Measurements from ENCODE around the gene C4B.

C4B gene

DNA sequence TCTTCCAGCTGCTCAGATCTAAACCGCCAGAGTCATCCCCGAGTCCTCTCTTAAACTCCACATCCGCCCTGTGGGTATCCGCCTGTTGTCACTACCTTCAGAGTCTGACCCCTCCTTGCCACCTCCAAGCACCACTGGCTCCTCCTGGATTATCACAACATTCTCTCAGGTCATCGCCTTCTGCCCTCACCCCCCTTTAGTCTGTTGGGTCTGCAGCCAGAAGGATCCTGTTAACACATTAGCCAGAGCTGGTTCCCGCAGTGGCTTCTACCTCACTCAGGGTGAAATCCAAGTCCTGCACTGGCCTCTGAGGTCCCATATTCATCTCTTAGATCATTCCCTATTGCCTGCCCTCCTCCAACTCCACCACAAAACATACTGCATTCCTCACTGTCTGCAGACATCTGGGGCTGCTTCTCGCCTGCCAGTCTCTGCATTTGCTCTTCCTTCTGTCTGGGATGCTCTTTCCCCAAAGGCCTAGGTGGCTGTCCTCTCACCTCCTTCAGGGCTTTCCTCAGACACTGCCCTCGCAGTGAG, 60.5 kb downstream of the C4B start:
- DNase-seq (ENCODE audit: extremely low spot score, insufficient read length, low read depth), result no peak
- no peak for FAIRE-seq

DNA sequence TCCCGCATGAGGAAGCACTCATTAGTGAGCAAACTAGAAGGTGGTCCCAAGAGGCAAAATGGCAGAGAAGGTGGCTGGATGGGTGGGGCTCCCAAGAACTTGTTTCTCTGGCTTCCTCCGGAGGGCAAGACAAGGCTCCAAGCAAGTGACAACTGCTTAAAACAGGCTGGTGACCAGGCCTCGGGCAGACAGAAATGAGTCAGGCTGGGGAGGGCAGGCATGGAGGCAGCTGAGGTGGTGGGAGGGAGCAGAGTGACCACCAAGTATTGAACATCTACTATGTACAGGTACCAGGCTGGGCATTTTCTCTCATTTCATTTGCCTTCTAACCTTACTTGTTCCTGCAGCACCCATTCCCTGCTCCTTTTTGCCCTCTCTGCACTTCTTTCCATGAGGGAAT, 61.2 kb downstream of the C4B start:
- DNase-seq (ENCODE audit: extremely low spot score, insufficient read length, low read depth) (no peak), FAIRE-seq (no peak)

DNA sequence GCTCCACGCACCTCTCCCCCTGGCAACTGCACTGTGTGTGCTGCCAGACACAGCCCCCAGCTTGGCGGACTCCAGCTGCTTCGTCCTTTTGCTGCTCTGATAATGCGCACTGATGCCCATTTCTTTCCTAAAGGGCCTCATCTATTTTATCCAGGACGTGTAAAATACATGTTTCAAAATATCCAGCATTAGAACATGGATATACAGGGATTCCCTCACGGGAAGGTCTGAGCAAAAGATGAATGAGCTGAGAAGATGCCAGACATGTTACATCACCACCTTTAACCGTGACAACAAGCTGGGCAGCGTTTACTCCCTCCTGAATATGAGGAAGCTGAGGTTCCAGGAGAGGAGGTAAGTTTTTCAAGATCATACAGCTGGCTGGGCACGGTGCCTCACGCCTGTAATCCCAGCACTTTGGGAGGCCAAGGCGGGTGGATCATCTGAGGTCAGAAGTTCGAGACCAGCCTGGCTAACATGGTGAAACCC, 61.8 kb downstream of the C4B start:
- FAIRE-seq (no peak), DNase-seq (ENCODE audit: extremely low spot score, insufficient read length, low read depth) (no peak)

DNA sequence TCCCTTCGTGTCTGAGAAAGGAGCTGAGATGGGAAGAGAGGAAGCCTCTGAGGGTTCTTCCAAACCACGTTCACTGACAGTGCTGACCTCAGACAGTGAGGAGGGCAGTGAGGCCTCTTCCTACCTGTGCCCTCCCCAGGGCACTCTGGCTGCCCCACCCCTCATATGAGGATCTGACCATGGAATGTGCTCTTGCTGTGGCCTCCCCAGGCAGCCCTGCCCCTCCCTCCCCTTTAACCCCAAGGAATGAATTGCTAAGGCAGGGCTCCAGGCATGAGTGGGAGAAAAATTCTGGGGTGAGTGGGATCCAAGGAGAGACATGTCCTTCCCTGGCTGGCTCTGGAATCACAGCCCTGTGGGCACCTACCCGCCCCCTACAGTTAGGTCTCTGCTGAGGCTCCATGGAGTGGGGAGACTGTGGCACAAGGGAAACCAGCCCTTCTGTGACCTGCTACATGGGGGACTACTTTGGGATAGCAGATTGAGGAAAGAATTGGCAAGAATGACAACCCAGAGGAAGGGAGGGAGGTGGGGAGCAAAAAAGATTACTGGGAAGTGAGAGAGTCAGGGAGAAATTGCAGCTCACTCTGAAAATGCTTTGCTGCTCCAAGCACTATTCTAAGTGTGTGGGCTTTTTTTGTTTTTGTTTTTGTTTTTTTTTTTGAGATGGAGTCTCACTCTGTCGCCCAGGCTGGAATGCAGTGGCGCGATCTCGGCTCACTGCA, 65.1 kb downstream of the C4B start:
- FAIRE-seq (no peak), DNase-seq (ENCODE audit: extremely low spot score, insufficient read length, low read depth) (no peak)

DNA sequence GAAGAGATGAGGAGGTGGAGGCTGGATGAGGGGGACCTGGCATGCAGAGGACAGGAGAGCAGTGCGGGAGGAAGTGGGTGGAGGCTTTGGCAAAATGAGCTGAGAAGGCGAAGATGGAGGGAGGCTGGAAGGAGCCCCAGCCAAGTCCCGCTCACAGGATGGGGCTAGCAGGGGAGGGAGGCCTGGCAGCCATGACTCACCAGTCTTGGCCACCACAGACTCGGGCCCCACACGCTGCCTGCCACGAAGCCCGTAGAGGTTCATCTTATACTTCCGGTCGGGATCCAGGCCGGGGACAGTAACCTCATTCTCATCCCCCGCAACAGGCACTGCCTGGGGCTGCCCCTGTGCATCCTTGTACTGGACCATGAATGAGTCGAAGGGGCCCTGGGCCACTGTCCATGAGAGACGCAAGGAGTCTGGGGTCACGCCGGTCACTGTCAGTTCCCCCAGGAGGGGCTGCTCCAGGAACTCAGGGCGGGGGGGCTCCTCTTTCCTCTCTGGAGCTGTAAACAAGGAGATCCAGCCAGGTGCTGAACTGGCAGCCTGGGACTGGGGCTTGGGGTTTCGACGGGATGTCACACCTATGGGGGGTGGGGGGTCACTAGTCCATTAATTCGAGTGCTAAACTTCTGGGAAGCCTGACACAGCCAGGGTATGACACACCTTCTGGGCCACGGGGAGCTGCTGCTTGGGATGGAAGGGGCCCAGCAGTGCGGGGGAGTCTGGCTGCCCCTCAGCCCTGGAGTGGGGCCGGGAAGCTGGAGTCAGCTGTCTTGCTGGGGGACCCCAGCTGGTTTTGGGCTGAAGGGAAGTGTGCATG, 66.8 kb downstream of the C4B start:
- no peak for DNase-seq (ENCODE audit: extremely low spot score, insufficient read length, low read depth)
- FAIRE-seq, result no peak

DNA sequence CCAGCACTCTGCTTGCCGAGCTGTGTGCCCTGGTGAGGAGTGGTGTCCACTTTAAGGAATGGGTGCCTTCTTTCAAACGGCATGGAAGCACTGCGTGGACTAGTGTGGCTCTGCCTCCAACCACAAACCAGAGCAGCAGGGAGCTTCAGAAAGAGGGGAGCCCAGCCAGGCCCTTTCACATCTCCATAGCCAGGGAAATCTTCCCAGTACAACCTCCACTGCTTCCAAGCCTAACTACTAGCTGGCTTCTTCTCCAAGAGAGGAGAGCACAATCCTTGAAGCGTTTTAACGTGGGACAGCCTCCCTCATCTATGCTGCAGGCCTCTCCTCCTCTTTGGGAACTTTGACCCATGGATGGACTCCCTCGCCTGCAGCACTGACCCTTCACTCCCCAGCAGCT, 67.9 kb downstream of the C4B start:
- FAIRE-seq, result no peak

DNA sequence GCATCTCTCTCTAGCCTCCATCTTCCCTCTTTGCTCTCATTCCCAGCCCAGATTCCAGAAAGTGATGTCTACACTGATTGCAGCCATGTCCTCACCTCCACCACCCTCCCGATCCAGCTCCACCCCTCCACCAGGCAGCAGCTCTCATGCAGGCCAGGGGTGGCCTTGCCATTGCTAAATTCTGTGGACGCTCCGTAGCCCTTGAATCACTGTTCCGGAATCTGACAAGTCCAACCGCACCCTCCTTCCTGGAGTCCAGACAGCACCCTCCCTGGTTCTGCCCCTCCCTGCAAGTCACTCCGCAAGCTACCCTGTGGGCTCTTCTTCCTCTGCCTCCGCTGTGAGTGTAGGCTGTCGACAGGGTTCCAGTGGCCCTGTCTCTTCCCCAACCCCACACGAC, 68.3 kb downstream of the C4B start:
- FAIRE-seq (no peak), DNase-seq (ENCODE audit: extremely low spot score, insufficient read length, low read depth) (no peak)

More for the DNA sequence above, 67.9 kb downstream of the C4B start:
- no peak for DNase-seq (ENCODE audit: extremely low spot score, insufficient read length, low read depth)

DNA sequence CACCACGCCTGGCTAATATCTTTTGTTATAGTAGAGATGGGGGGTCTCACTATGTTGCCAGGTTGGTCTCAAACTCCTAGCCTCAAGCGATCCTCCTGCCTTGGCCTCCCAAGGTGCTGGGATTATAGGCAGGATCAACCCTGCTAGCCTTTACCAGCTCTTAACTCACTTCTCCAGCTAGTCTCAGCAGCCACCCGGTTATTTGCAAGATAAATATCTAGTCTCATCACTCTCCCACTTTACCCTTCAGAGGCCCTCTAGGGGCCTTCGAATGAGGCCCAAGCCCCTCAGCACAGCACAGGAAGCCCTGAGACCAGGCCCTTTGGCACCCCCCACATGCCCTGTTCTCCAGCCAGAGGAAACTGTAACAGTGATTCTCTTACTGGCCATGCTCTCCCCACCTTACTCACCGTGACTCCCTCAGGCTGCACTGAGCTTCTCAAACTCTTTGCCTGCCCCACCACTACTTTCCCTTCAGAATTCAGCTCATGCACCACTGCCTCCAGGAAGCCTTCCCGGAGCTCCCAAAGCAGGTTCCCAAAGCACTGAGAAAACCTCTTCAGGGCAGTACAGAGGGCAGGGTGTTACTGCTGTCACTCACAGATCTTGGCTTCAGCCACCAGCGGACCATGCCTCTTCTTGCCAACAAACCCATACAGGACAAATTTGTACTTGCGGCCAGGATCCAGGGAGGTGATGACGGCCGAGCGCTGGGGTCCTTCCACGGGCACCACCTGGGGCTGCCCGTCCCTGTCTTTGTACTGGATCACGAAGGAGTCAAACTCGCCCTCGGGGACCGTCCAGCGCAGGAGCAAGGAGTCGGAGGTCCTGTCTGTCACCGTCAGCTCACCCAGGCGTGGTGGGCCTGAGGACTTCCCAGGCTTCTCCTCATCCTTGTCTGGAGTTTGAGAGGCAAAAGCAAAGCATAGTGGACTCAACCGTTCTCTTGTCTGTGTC, 69.5 kb downstream of the C4B start:
- FAIRE-seq (no peak), DNase-seq (ENCODE audit: extremely low spot score, insufficient read length, low read depth) (no peak)

DNA sequence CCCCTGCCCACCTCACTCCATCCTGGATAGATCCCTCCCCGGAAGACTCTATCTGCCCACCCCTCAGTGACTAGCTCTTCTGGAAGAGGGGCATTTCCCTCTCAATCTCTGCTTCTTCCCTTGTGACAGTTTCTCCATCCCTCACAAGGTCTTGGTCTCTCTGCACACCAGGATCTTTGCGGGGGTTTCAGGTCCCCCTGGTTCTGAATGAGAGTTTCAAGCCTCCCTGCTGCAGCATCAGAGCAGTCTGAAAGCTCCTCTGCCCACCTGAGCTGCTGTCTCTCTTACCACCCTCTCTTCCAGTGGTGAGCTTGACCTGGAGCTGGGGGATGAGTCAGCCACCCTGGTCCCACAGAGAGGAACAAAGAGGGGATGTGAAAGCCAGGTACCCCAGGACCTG, 70.2 kb downstream of the C4B start:
- DNase-seq (ENCODE audit: extremely low spot score, insufficient read length, low read depth) (no peak), FAIRE-seq (no peak)
